HepG2 (cell line): ENCODE results near the gene TMED3. TPM values are rescaled to one million over a fixed set of nuclear protein-coding genes. Genes with fewer than 3 reads are reported as not detected.
A peak's percentile ranks its signal among the peaks of the same experiment; 100 is the strongest.

Experiments
- AGO2 ChIP-seq: fragments of 200-400 bp; formaldehyde crosslinking; optimal IDR thresholded peaks from 2 replicates; pipeline ENCODE3; 2017; ENCODE audit warnings: mild to moderate bottlenecking, low read depth, low read length, moderate library complexity
- AKNA ChIP-seq: sonication (generic); formaldehyde crosslinking; IDR thresholded peaks from 2 replicates; pipeline ENCODE4 v1.4.0; 2020; ENCODE audit warnings: missing genetic modification reagents, borderline replicate concordance
- ATF6 ChIP-seq: sonication (generic); formaldehyde crosslinking; conservative IDR thresholded peaks from 2 replicates; pipeline ENCODE4 v1.4.0; 2020; ENCODE audit warnings: missing genetic modification reagents
- ATM ChIP-seq: fragments of 450-650 bp; IDR thresholded peaks from 2 replicates; pipeline ENCODE4 v1.7.1; 2017; ENCODE audit warnings: mild to moderate bottlenecking, borderline replicate concordance
- HMGXB3 ChIP-seq: sonication (generic); formaldehyde crosslinking; IDR thresholded peaks from 2 replicates; pipeline ENCODE4 v1.4.0; 2020; ENCODE audit warnings: missing genetic modification reagents, borderline replicate concordance
- HOXA5 ChIP-seq: sonication (generic); formaldehyde crosslinking; IDR thresholded peaks from 2 replicates; pipeline ENCODE4 v1.4.0; 2020; ENCODE audit warnings: missing genetic modification reagents
- RNF2 ChIP-seq: fragments of 450-650 bp; conservative IDR thresholded peaks from 2 replicates; pipeline ENCODE4 v1.6.1; 2016; ENCODE audit warnings: low read depth
- SETDB1 ChIP-seq: sonication (generic); formaldehyde crosslinking; IDR thresholded peaks from 2 replicates; pipeline ENCODE4 v1.5.1; 2020; ENCODE audit warnings: missing genetic modification reagents, mild to moderate bottlenecking, borderline replicate concordance
- ZBTB4 ChIP-seq: sonication (generic); formaldehyde crosslinking; IDR thresholded peaks from 2 replicates; pipeline ENCODE4 v1.4.0; 2020; ENCODE audit warnings: missing genetic modification reagents, mild to moderate bottlenecking, borderline replicate concordance
- ZNF512 ChIP-seq: sonication (generic); formaldehyde crosslinking; IDR thresholded peaks from 2 replicates; pipeline ENCODE4 v1.4.0; 2020; ENCODE audit warnings: mild to moderate bottlenecking, missing genetic modification reagents
- polyA plus RNA-seq, 8 experiments: library from polyadenylated mRNA; depleted of rRNA in 3 of 8; stranded (reverse) in 7 of 8; unstranded in 1 of 8; fragments of >200 nt; fragmentation: Illumina TruSeq in 4 of 8; extraction: Trizol in 4 of 8; gene quantifications; 2 replicates each; pipeline versions ENCODE4 v1.2.1 to v1.2.3, GENCODE V29; 2011 to 2016; ENCODE audit warnings: low read depth in 4 of 8, missing spikeins in 1 of 8, mixed read lengths in 1 of 8; ENCODE audit not compliant: insufficient read depth in 1 of 8
- total RNA-seq, 5 experiments: library from RNA; depleted of rRNA; stranded (reverse); fragments of >200 nt; fragmentation: Illumina TruSeq; extraction: Trizol; gene quantifications; 2 replicates each; pipeline ENCODE4 v1.2.3, GENCODE V29; 2016; ENCODE audit warnings: low read depth in 1 of 5

TMED3 gene
- total and polyA plus RNA-seq, 2 of the 13 experiments (the other 11 are each of a cell fraction or from before 2014, with no cell fraction given): 125 to 155 TPM

GRCh38 chr15:79283252-79284048 lies 27.5 kb upstream of the TMED3 start (continued):
- no peak for TF ChIP-seq SETDB1 (CRISPR knock-in tag)
- TF ChIP-seq HMGXB3 (CRISPR knock-in tag): no peak
- TF ChIP-seq AKNA: peak; percentile 44; the same call in 1 of the 2 replicates
- no peak for TF ChIP-seq ATF6 (CRISPR knock-in tag)
- TF ChIP-seq ZNF512: no peak
- TF ChIP-seq ATM: no peak
- TF ChIP-seq AGO2: no peak
- TF ChIP-seq HOXA5: peak; percentile 95
- TF ChIP-seq ZBTB4: no peak
- no peak for TF ChIP-seq RNF2
